Measurements from ENCODE around the gene ZRANB2. TPM values are rescaled to one million over a fixed set of nuclear protein-coding genes. Genes with fewer than 3 reads are reported as not detected.

ZRANB2 gene
- total and polyA plus RNA-seq, 2 of the 4 experiments (the other 2 are of a cell fraction) = 23.7 to 67.2 TPM

GRCh38 chr1:71074681-71075080 lies 6.2 kb downstream of the ZRANB2 start:
- dilution Hi-C loops (cut with HindIII; ENCODE audit: low sequenced_read_pairs, unreplicated experiment) (no loop called here), intact Hi-C loops (cut with micrococcal nuclease) (no loop called here), in situ Hi-C loops (cut with MboI; ENCODE audit: low sequenced_read_pairs) (loop anchor here (25.0 kb wide), 2 partner anchors 963 to 1188 kb away; no protein-coding TSS in a partner anchor)
- H2BK20ac ChIP-seq (ENCODE audit: low read depth, low read length) = no peak overlapping the region
- no peak overlapping the region for H3K4ac ChIP-seq (ENCODE audit: low read depth, low read length)
- ATAC-seq (ENCODE audit: low read depth) = no peak
- H3K9me1 ChIP-seq (ENCODE audit: insufficient read depth, low read length) = no peaks in the 10 kb centered on the region; the same call in 1 of the 2 replicates
- no CpG with 5 or more reads among the region's 1 CpG for WGBS, 2 experiments (ENCODE audit: extremely low coverage in 2 of 2, insufficient read length in 1 of 2)
- no peak overlapping the region for H2AFZ ChIP-seq (replicated peaks; ENCODE audit: low read length, poor library complexity)
- peaks cover 21% of the 10 kb centered on the region; the same call in 1 of the 2 replicates for H4K20me1 ChIP-seq (ENCODE audit: insufficient read depth, low read length)
- no peak overlapping the region for H3K4me3 ChIP-seq (ENCODE audit: insufficient read depth, low read depth, low read length)
- DNase-seq = no peak
- TF ChIP-seq CEBPB (IDR thresholded peaks at IDR 0.05; ENCODE audit: low read depth, low read length) = no peak
- TF ChIP-seq RFX5 (IDR thresholded peaks at IDR 0.05; ENCODE audit: low read depth, low read length) = no peak
- no peak for TF ChIP-seq CHD1 (IDR thresholded peaks at IDR 0.05; ENCODE audit: low read depth, low read length)
- no peak for TF ChIP-seq BHLHE40 (IDR thresholded peaks at IDR 0.05; ENCODE audit: low read depth, low read length)
- no peak for TF ChIP-seq MAZ (IDR thresholded peaks at IDR 0.05; ENCODE audit: borderline replicate concordance, low read depth, low read length)
- TF ChIP-seq CTCF (conservative IDR thresholded peaks at IDR 0.05; ENCODE audit: low read depth, low read length) = no peak
- TF ChIP-seq FOS (IDR thresholded peaks at IDR 0.05; ENCODE audit: low read depth, low read length) = no peak
- TF ChIP-seq RCOR1 (IDR thresholded peaks at IDR 0.05; ENCODE audit: insufficient replicate concordance, low read length) = no peak
- no peak for TF ChIP-seq RAD21 (IDR thresholded peaks at IDR 0.05; ENCODE audit: low read length)
- TF ChIP-seq SMC3 (IDR thresholded peaks at IDR 0.05; ENCODE audit: low read depth, low read length) = no peak
- TF ChIP-seq ELK1 (IDR thresholded peaks at IDR 0.05; ENCODE audit: borderline replicate concordance, low read depth, low read length) = no peak
- TF ChIP-seq USF2 (IDR thresholded peaks at IDR 0.05; ENCODE audit: low read depth, low read length) = no peak
- TF ChIP-seq MXI1 (IDR thresholded peaks at IDR 0.05; ENCODE audit: borderline replicate concordance, low read depth, low read length) = no peak
- TF ChIP-seq MAFK (IDR thresholded peaks at IDR 0.05; ENCODE audit: low read depth, low read length) = no peak
- TF ChIP-seq NFE2L2 (IDR thresholded peaks at IDR 0.05; ENCODE audit: low read depth, low read length) = no peak
- no peak for TF ChIP-seq POLR2A (IDR thresholded peaks at IDR 0.05; ENCODE audit: low read depth, low read length)
- no peak overlapping the region for H3K27ac ChIP-seq (ENCODE audit: insufficient read depth, low read length)
- no peak overlapping the region for H4K5ac ChIP-seq (ENCODE audit: low read depth, low read length)
- no peak overlapping the region; a peak in 1 of 4 replicates for H4K8ac ChIP-seq (ENCODE audit: low read depth in 2 of 2, low read length in 2 of 2)
- no peak overlapping the region for H3K56ac ChIP-seq (ENCODE audit: extremely low read depth, insufficient read depth, low read length)
- no peak overlapping the region for H3K14ac ChIP-seq (replicated peaks; ENCODE audit: low read depth, low read length)
- H3K9me3 ChIP-seq (ENCODE audit: control insufficient read depth, insufficient read depth, low read length) = no peaks in the 10 kb centered on the region
- no peak overlapping the region for H2BK15ac ChIP-seq (ENCODE audit: low read depth, low read length)
- H3K4me1 ChIP-seq (ENCODE audit: control insufficient read depth, insufficient read depth, low read length) = no peaks in the 10 kb centered on the region
- H2AK5ac ChIP-seq (ENCODE audit: low read depth, low read length) = no peak overlapping the region
- H2AK9ac ChIP-seq (replicated peaks; ENCODE audit: low read depth, low read length, poor library complexity) = no peak overlapping the region
- ChIA-PET CTCF (no interaction called here), POLR2A (ENCODE audit: unreplicated experiment) (interaction anchor here (0.7 kb wide), 1 partner anchor 626 kb away, joined by 3 read pairs; no protein-coding TSS in a partner anchor)
- BruUV-seq (replicated peaks) = no TSS peak
- H2BK120ac ChIP-seq (ENCODE audit: low read depth, low read length) = no peak overlapping the region
- H3K9ac ChIP-seq (ENCODE audit: low read depth, low read length) = no peak overlapping the region
- H3K79me1 ChIP-seq (ENCODE audit: low read depth in 1 of 2, low read length in 2 of 2) = peaks cover 25% of the 10 kb centered on the region in 2 experiments
- peaks cover 28% of the 10 kb centered on the region for H3K36me3 ChIP-seq (ENCODE audit: control insufficient read depth, insufficient read depth, low read length)
- no peak overlapping the region for H3K23ac ChIP-seq (ENCODE audit: low read depth, low read length)
- H2BK5ac ChIP-seq (ENCODE audit: low read depth, low read length, poor library complexity, severe bottlenecking) = peak overlapping the region; percentile 26
- no peak overlapping the region for H3K18ac ChIP-seq (ENCODE audit: low read depth, low read length)
- H3K27me3 ChIP-seq (ENCODE audit: control insufficient read depth, insufficient read depth, low read length) = no peaks in the 10 kb centered on the region
- no peak overlapping the region for H3K4me2 ChIP-seq (ENCODE audit: low read depth, low read length)
- H4K91ac ChIP-seq (ENCODE audit: insufficient read depth, low read depth, low read length) = no peak overlapping the region
